Left renal cortex interstitium (tissue), 4 donors: ENCODE results near the gene SNX24. TPM values are rescaled to one million over a fixed set of nuclear protein-coding genes. Genes with fewer than 3 reads are reported as not detected.
"Not testable (repeated sequence)": the region's sequence is repeated elsewhere in the genome, so short reads cannot be mapped to it uniquely, and the experiment has no call there.

Source experiments
- DNase-seq, 4 donors: peaks; one replicate each; pipeline ENCODE4 v3.0.0-alpha.2; 2013; ENCODE audit warnings: low read depth in 4 of 4, low spot score in 2 of 4, missing footprints in 1 of 4
- polyA plus RNA-seq, 4 donors: library from polyadenylated mRNA; unstranded; fragments of 120-200 nt; gene quantifications; one replicate each; pipeline ENCODE4 v1.2.1, GENCODE V29; 2013; ENCODE audit not compliant: insufficient read length in 4 of 4

Gene SNX24, protein sequence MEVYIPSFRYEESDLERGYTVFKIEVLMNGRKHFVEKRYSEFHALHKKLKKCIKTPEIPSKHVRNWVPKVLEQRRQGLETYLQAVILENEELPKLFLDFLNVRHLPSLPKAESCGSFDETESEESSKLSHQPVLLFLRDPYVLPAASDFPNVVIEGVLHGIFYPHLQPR
- 10 to 100 TPM; 20.3 to 24.7 (median 23.6) TPM for polyA plus RNA-seq

DNA sequence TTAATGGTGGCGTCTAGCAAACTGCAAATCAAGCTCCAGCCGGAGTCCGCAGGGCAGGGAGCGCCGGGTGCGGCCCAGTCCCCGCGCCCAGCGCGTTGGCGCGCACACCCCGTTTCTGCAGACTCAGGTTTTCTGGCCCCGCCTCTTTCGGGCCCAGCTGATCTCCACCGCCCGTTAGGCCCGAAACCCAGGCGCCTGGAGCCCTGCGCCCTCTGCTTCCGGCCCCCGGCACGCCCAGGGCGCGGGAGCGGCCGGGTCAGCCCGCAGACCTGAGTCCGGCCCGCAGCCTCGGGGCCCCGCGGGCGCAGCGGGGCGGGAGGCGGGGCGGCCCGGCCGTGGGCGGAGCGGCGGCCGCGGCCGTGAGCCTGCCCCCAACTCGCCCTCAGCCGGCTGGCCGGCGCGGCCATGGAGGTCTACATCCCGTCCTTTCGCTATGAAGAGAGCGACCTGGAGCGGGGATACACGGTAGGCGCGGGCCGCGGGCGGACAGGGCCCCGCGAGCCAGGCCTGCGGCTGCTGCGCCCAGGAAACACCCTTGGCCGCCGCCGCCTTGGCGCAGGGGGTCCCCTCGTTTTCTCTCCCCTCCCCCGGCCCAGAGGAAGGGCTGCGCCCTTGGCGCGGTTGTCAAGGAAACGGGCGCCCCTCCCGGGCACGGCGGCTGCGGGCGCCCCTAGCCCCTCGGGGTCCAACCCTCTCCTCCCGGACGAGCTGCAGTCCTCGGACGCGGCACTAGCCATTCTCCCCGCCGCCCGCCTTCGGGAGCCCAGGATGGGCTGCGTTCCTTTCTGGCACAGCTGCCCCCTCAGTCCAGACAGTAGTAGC is at the start of gene SNX24:
SNX24 (plus strand) TSS at position 385 of the 822 bp plus-strand sequence; CDS start at position 406, 21 bp downstream.
- peak; percentile 50 to 76 (median 60) for DNase-seq

DNA sequence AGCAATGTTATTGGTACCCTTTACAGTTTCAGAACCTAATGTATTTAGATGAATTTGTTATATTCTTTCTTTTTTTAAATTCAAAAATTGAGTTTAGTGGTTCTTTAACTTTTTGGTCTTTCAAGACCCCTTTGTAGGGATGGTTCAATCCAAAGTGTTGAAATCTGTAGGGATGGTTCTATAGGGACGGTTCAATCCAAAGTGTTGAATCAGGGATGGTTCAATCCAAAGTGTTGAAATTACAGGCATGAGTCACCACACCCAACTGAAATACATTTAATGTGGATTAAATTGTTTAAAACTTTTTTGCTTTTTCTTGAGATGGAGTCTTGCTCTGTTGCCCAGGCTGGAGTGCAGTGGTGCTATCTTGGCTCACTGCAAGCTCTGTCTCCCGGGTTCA is 39.9 kb upstream of the SNX24 start:
- DNase-seq = no peak

DNA sequence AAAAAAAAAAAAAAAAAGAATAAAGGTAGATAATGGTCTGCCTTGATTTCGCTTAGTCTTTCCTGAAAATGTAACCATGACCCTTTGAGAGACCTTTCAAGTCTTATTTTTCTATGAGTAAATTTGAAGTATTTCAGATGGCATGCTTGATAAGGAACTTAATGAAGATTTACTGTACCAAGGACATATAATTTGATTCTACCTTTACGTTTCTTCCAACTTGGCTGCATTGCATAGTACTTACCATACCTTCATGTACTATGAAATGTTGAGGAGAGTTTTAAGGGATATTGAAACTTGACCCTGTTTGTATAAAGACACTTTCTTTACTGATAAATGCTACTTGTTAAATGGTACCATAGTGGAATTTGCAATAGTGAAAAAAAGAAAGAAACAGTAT is 35.0 kb upstream of the SNX24 start:
- no peak for DNase-seq

DNA sequence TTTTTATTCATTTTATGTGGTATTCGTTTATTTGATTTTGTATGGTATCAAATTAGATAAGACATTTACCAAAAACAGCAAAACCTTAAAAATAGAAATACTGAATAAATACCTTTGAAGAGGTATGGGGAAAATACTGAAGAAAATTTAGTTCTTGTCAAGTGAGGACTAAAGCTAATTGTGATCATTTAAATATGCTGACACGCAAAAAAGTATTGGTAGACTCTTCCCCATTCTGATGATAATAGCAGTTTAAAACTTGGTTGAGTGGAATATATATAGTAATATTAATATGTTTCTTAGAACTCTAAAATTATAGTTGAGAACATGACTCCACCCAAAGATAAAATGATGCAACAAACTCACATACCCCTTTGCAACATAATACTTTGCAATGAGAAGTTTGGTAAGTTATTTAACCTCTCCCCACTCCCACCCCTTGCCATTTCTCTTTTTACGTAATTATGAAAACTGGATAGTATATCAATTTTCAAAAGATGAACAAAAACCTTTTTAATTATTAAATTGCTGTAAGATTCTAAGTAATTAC is 30.1 kb upstream of the SNX24 start:
- DNase-seq = no peak

DNA sequence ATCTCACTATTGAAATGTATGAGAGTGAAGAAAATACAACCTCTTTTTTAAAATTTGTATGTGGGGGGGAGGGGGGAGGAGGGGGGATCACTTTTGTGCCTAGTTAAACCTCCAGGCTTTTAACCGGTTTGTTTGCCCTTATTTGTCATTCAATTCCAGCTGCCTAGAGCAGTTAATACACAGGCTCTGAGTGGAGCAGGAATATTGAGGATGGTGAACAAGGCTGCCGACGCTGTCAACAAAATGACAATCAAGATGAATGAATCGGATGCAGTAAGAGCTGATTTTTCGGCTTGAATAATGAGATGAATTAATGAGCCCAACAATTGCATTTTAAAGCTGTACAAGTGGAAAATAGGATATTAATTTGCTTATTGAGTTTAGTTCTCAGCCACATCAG is 28.7 kb upstream of the SNX24 start:
- DNase-seq = no peak

DNA sequence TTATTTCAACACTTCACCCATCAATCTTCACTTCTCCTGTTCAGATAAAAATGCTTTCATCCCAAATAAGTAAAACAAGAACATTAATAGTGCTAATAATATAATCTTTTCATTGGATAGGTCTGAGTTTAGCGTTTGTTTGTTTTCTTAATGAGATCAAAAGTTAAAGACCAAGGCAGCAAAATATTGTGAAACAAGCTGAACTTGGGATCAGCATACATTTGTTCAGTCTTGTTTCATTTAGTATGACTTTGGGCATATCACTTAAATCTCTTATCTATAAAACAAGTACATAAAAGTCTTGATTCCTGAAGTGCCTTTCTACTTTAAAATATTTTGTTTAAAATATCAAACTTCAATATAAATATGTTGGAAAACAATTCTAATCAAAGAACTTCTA is 13.4 kb upstream of the SNX24 start:
- no peak for DNase-seq

DNA sequence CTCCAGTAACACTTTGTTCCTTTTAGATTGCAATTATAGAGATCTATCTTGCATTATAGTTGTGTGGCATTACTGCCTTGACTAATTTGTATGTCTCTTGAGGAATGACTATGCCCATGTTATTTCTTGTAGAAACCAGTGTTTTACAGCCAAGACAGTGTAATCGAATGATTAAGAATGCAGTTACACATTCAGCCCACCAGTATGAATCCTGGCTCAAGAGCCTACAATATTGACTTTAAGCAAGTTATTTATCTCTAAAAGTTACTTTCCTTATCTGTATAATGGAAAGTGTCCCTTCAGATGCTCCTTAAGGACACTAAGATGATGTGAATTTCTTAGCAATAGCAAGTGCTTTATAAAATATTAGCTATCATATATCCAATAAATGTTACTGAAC is 9.7 kb upstream of the SNX24 start:
- no peak for DNase-seq

DNA sequence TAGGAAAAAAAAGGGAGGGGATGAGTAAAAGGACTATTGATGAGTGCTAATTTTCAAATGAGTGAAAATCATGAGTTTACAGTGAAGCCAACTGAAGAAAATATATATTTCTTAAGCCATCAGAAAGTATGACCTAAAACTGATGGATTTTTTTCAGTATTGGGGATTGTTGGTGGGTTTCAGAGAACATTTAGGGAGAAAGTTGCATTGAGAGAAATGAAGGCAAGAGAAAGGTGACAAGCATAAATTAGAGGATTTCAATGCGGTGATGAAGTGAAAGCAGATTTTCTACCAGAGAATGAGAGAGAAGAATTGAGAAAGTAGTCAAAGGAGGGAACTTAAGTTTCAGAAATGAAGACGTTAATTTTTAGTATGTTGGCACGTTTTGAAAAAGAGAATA is 8.5 kb upstream of the SNX24 start:
- no peak for DNase-seq

DNA sequence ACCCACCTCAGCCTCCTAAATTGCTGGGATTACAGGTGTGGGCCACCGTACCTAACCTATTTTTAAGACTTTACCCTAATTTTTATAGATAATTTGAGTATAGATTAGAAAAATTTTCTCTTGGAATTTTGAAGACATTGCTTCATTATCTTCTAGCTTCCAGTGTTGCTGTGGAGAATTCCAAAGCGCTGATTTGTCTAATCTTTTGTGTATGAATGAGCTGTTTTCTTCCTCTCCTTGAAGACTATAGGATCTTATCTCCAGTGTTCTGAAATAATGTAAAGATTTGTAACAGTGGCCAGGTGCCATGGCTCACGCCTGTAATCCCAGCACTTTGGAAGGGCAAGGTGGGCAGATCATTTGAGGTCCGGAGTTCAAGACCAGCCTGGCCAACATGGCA is 5.7 kb upstream of the SNX24 start:
- DNase-seq = no peak

DNA sequence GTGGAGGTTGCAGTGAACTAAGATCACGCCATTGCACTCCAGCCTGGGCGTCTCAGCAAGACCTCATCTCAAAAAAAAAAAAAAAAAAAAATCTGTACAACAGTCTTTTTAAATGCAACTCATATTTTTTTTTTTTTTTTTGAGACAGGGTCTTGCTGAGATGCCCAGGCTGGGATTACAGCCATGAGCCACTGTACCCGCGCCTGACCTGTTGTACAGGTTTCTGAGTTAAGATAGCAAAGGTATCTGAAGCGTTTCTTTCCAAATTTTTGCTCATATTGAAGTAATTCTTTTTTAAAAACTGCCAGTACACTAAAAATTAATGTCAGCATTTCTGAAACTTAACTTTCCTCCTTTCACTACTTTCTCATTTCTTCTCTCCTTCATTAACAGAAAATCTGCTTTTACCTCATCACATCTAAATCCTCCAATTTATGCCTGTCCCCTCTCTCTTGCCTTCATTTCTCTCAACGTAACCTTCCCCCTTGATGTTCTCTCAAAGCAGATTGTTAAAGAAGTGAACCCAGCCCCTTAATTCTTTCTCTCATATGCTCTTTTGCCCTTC is 3.3 kb upstream of the SNX24 start:
- DNase-seq = no peak

DNA sequence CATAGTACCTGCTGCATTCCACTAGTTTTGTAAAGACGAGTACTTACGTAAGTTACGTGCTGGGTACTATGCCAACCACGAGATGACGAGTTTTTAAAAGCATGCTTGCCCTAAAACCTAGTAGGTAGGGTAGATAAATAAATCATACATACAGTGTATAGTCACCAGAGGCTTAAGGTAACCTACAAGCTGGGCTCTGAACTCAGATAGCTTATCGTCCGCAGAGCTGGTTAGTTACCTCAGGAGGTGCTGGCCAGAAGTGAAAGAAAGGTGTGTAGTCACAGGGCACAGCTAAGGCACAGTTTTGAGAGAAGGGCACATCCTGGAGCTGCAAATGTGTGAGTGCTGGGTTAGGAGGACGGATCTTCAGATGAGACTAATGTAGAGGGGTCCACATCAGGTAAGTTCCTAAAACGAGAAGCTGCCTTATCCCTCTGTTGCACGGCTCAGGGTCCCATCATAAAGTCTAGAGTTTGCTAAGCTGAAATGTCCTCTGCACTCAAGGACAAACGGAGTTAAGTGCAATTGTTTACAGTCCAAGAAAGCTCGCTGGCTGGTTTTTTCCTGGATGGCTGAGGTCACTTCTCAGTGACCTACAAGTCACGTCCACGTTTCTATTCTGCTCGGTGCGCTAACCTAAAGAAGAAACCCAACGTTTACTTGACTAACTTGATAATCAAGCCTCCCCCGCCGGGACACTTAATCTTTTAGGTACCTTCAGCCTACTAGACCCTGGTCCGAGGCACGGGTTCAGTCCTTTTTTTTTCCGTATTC is 1.1 kb upstream of the SNX24 start:
- DNase-seq = peak; percentile 18 to 37 (median 23)

DNA sequence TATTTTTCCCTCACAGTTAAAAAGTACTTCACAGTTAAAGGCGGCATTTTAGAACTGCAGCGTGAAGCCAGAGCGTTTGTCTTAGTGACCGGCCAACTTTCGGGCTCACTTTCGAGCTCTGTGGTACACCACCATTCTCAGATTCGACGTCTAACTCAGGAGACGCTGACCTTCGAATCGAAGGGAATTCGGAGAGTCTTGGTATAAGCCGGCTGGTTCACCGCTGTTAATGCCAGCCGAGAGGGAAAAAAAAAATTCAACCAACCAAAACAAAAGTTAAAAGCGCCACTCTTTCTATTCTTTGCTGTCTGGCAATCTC is 544 bp upstream of the SNX24 start:
- DNase-seq = peak in 1 of 4 donors; percentile 63

DNA sequence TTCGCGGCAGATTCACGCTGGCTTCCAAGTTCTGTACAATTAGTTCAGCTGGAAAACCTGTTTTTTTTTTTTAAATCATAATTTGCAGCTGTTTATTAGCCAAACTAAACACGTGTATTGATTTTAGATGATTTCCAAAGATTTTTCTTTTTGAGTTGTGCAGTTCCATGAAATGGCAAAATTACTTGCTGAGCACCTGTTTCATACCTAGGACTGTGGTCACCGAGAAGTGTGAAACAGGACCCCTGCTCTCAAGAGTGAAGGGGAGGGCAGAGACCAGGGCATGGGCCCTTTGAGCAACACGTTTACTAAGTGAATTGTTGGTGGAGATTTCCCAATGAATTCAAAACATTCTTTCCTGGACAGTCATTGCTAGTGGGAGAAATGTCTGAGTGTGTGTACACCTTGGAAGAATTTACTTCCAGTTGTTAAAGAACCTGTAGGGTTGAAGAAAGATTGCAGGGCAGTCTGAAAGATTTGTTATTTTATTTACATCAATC is 688 bp downstream of the SNX24 start:
- DNase-seq = peak in 2 of 4 donors; percentile 9 to 48

DNA sequence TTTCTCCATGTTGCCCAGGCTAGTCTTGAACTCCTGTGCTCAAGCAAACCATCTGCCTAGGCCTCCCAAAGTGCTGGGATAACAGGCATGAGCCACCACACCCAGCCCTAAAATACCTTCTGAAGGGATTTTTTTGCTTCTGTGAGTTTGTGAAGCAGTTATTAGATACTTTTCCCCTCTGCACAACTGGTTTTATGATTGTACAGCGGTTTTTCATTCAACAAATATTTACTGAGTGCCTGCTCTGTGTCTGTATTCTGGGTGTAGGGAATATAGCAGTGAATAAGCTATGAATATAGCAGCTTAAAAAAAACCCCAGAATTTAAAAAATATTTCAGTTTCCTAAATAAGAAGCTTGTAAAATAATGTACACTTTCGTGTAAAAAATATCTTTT is 2.3 kb downstream of the SNX24 start:
- no peak for DNase-seq

DNA sequence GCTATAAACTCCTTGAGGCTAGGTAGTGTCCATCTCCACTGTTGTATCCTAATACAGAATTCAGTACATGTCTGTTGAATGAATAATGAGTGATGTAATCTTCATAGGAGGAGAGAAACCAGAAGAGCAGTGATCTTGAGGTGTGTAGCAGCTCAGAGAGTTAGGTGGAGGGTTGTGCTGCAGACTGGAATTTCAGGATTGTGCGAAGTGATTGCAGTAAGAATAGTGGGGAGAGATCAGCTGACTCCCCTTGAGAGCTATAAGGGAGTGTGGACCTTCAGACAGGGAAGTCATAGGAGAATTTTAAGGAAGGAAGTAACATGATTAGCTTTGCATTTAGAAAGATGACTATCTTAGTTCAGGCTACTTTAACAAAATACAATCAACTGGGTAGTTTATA is 4.4 kb downstream of the SNX24 start:
- DNase-seq = no peak

DNA sequence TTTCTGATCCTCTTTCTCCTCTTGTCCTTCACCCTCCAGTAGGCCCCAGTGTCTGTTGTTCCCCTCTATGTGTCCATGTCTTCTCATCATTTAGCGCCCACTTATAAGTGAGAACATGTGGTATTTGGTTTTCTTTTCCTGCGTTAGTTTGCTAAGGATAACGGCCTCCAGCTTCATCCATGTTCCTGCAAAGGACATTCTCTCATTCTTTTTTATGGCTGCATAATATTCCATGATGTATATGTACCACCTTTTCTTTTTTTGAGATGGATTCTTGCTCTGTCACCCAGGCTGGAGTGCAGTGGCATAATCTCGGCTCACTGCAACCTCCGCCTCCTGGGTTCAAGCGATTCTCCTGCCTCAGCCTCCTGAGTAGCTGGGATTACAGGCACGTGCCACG is 12.1 kb downstream of the SNX24 start:
- not testable (repeated sequence) for DNase-seq

DNA sequence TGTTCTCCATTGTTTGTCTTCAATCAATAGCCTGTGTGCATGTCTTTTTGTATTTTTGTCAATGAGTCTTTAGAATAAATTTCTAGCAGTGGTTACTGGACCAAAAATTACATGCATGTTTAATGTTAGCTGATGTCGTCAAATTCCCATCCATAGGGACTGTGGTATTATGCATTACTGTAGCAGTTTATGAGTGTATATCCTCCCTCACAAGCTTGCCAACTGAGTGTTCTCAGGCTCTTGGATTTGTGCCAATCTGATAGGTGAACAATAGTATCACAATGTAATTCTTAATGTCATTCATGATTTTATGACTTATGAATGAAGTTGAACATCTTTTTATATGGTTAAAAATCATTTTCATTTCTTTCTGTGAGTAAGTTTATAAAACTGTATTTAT is 13.0 kb downstream of the SNX24 start:
- DNase-seq = no peak

DNA sequence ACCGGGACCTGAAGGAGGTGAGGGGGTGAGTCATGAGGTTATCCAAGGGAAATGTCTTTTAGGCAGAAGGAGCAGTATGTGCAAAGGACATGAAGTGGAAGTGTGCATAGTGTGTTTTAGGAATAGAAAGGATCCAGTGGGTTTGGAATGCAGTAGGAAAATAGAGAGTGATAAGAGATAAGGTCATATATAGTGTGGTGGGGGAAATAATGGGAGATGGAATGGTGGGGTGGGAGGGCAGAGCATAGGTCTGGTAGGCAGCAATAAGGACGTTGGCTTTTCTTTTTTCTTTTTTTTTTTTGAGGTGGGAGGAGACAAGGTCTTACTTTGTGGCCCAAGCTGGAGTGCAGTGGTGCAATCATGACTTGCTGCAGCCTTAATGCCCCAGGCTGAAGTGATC is 17.8 kb downstream of the SNX24 start:
- no peak for DNase-seq

DNA sequence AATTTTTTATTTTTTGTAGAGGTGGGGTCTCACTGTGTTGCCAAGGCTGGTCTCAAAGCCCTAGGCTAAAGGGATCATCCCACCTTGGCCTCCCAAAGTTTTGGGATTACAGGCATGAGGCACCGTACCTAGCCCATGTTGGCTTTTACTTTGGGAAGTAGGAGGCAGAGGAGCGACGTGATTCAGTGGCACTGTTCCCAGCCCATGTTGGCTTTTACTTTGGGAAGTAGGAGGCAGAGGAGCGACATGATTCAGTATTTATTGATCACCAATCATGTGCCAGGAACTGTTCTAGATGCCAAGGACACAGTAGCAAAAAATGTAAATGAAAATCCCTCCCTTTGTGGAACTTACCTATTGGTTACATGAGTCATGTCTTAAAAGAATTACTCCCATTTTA is 18.3 kb downstream of the SNX24 start:
- no peak for DNase-seq

DNA sequence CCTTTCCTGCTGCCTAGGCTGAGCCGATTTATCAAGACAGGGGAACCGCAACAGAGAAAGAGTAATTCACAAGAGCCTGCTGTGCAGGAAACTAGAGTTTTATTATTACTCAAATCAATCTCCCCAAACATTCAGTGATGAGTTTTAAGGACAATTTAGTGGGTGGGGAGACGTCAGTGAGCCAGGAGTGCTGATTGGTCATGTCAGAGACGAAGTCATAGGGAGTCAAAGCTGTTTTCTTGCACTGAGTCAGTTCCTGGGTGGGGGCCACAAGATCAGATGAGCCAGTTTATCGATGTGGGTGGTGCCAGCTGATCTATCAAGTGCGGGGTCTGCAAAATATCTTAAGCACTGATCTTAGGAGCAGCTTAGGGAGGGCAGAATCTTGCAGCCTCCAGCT is 19.0 kb downstream of the SNX24 start:
- DNase-seq = no peak

DNA sequence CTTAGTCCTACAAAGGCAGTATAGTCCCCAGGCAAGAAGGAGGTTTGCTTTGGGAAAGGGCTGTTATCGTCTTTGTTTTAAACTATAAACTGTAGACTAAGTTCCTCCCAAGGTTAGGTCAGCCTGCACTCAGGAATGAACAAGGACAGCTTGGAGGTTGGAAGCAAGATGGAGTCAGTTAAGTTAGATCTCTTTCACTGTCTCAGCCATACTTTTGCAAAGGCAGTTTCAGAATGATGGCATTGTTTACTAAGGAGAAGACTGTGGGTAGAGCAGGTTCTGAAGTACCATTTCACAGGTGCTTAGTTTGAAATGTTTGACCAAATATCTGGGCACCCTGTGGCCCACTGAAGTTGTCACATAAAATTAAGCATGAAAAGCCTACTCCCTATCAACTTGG is 19.4 kb downstream of the SNX24 start:
- no peak for DNase-seq
